Mesenchymal stem cell (in vitro differentiated cells and primary cell): ENCODE measurements around the gene CNTLN.
A peak's percentile ranks its signal among the peaks of the same experiment; 100 is the strongest.
"Not testable (repeated sequence)": the region's sequence is repeated elsewhere in the genome, so short reads cannot be mapped to it uniquely, and the experiment has no call there.

ENCODE experiments used
- DNase-seq: peaks from one replicate; pipeline ENCODE4 v3.0.0-alpha.2; 2013
- H2AFZ ChIP-seq: one replicate; pipeline ENCODE4 v1.6.1; 2013; ENCODE audit warnings: low read depth, mild to moderate bottlenecking, control low read depth, inconsistent platforms, low read length, moderate library complexity
- H2AK5ac ChIP-seq: 2 replicates; pipeline ENCODE4 v1.6.1; 2013; ENCODE audit warnings: low read length, moderate library complexity, mild to moderate bottlenecking, inconsistent platforms; ENCODE audit not compliant: severe bottlenecking
- H2BK120ac ChIP-seq: one replicate; pipeline ENCODE4 v1.6.1; 2013; ENCODE audit warnings: low read depth, mild to moderate bottlenecking, inconsistent platforms, low read length, moderate library complexity
- H2BK12ac ChIP-seq, 2 experiments: one replicate each; pipeline ENCODE4 v1.6.1; 2013; ENCODE audit warnings: inconsistent platforms in 2 of 2, low read length in 2 of 2, mild to moderate bottlenecking in 2 of 2, moderate library complexity in 2 of 2, control low read depth in 1 of 2
- H2BK15ac ChIP-seq: one replicate; pipeline ENCODE4 v1.6.1; 2013; ENCODE audit warnings: mild to moderate bottlenecking, low read depth, inconsistent platforms; ENCODE audit not compliant: poor library complexity, severe bottlenecking
- H2BK5ac ChIP-seq: 2 replicates; pipeline ENCODE4 v1.6.1; 2013; ENCODE audit warnings: low read depth, mild to moderate bottlenecking, low read length, control low read depth, inconsistent platforms; ENCODE audit not compliant: poor library complexity, severe bottlenecking
- H3K14ac ChIP-seq, 2 experiments: one replicate each; pipeline ENCODE4 v1.6.1; 2013; ENCODE audit warnings: inconsistent platforms in 2 of 2, low read length in 2 of 2, control low read depth in 1 of 2, mild to moderate bottlenecking in 1 of 2, moderate library complexity in 1 of 2
- H3K18ac ChIP-seq, 2 experiments: one replicate each; pipeline ENCODE4 v1.6.1; 2013; ENCODE audit warnings: inconsistent platforms in 2 of 2, low read length in 2 of 2, control low read depth in 1 of 2, low read depth in 1 of 2, mild to moderate bottlenecking in 1 of 2
- H3K23ac ChIP-seq, 2 experiments: one replicate each; pipeline ENCODE4 v1.6.1; 2013; ENCODE audit warnings: inconsistent platforms in 2 of 2, low read length in 2 of 2, mild to moderate bottlenecking in 2 of 2, moderate library complexity in 2 of 2, control low read depth in 1 of 2
- H3K27ac ChIP-seq: 2 replicates; pipeline ENCODE4 v1.5.1; 2013; ENCODE audit warnings: mild to moderate bottlenecking, moderate library complexity, low read length, control low read depth, inconsistent platforms; ENCODE audit not compliant: poor library complexity, severe bottlenecking
- H3K27me3 ChIP-seq, 2 experiments: 2 replicates each; pipeline versions ENCODE4 v1.6.1 to v1.7.0; 2013; ENCODE audit warnings: low read length in 2 of 2, mild to moderate bottlenecking in 2 of 2, moderate library complexity in 2 of 2, control low read depth in 1 of 2, inconsistent platforms in 1 of 2; ENCODE audit not compliant: control insufficient read depth in 1 of 2, insufficient read depth in 1 of 2
- H3K36me3 ChIP-seq, 2 experiments: 2 replicates each; pipeline versions ENCODE4 v1.6.1 to v1.7.0; 2013; ENCODE audit warnings: low read length in 2 of 2, control low read depth in 1 of 2, inconsistent platforms in 1 of 2, low read depth in 1 of 2, mild to moderate bottlenecking in 1 of 2; ENCODE audit not compliant: insufficient read depth in 2 of 2, control insufficient read depth in 1 of 2
- H3K4ac ChIP-seq, 2 experiments: one replicate each; pipeline ENCODE4 v1.6.1; 2013; ENCODE audit warnings: inconsistent platforms in 2 of 2, low read length in 2 of 2, mild to moderate bottlenecking in 2 of 2, moderate library complexity in 2 of 2, control low read depth in 1 of 2, low read depth in 1 of 2
- H3K4me1 ChIP-seq: 2 replicates; pipeline ENCODE4 v1.6.1; 2013; ENCODE audit warnings: low read depth, low read length, control low read depth; ENCODE audit not compliant: control insufficient read depth, insufficient read depth
- H3K4me2 ChIP-seq: 2 replicates; pipeline ENCODE4 v1.6.1; 2013; ENCODE audit warnings: low read length, mild to moderate bottlenecking, inconsistent platforms; ENCODE audit not compliant: poor library complexity, severe bottlenecking
- H3K4me3 ChIP-seq, 2 experiments: 2 replicates each; pipeline versions ENCODE4 v1.5.1 to v1.7.0; 2013; ENCODE audit warnings: low read length in 2 of 2, mild to moderate bottlenecking in 2 of 2, control low read depth in 1 of 2, low read depth in 1 of 2; ENCODE audit not compliant: insufficient read depth in 1 of 2
- H3K79me1 ChIP-seq: replicated peaks from 2 replicates; pipeline ENCODE4 v1.6.1; 2013; ENCODE audit warnings: mild to moderate bottlenecking, control low read depth, low read length, inconsistent platforms; ENCODE audit not compliant: poor library complexity, severe bottlenecking
- H3K9ac ChIP-seq: 2 replicates; pipeline ENCODE4 v1.7.0; 2013; ENCODE audit warnings: mild to moderate bottlenecking, low read length, moderate library complexity
- H3K9me3 ChIP-seq: 2 replicates; pipeline ENCODE4 v1.7.0; 2013; ENCODE audit warnings: mild to moderate bottlenecking, low read length; ENCODE audit not compliant: control insufficient read depth
- H4K8ac ChIP-seq: one replicate; pipeline ENCODE4 v1.6.1; 2013; ENCODE audit warnings: inconsistent platforms, mild to moderate bottlenecking, low read length, moderate library complexity
- H4K91ac ChIP-seq: one replicate; pipeline ENCODE4 v1.6.1; 2013; ENCODE audit warnings: mild to moderate bottlenecking, low read length, inconsistent platforms
- WGBS: methylation state at CpG from one replicate; pipeline ENCODE4 v1.1.7; 2013; ENCODE audit warnings: mixed read lengths; 5-methylcytosine and 5-hydroxymethylcytosine counted together

CNTLN gene

DNA sequence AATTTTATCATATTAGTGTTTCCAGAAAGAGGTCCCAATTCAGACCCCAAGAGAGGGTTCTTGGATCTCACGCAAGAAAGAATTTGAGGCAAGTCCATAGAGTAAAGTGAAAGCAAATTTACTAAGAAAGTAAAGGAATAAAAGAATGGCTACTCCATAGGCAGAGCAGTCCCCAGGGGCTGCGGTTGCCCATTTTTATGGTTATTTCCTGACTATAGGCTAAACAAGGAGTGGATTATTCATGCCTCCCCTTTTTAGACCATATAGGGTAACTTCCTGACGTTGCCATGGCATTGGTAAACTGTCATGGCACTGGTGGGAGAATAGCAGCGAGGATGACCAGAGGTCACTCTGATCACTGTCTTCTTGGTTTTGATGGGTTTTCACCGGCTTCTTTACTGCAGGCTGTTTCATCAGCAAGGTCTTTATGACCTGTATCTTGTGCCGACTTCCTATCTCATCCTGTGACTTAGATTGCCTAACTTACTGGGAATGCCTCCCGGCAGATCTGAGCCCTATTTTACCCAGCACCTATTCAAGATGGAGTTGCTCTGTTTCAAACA is 262.4 kb downstream of the CNTLN start:
- H3K14ac ChIP-seq, H2AK5ac ChIP-seq, H2AFZ ChIP-seq, H2BK120ac ChIP-seq, H3K9ac ChIP-seq, H4K8ac ChIP-seq, H3K4me1 ChIP-seq, H2BK15ac ChIP-seq, H3K9me3 ChIP-seq, H3K27ac ChIP-seq, H3K79me1 ChIP-seq, DNase-seq, H3K4ac ChIP-seq, H3K27me3 ChIP-seq, H2BK5ac ChIP-seq, H3K4me2 ChIP-seq, H2BK12ac ChIP-seq, H3K18ac ChIP-seq, H3K23ac ChIP-seq, H4K91ac ChIP-seq, H3K4me3 ChIP-seq: not testable (repeated sequence)
- WGBS, result 72% methylated on average over 7 of the region's 7 CpGs
- H3K36me3 ChIP-seq, result peaks cover 0 to 28% of the 10 kb centered on the region in 2 experiments

- Histone ChIP-seq H4K91ac (no peak overlapping the region), H3K14ac (no peak overlapping the region), H3K18ac (no peak overlapping the region), H2BK12ac (no peak overlapping the region), H3K27me3 (no peaks in the 10 kb centered on the region), H3K27ac (no peak overlapping the region), H3K23ac (no peak overlapping the region), H2BK120ac (no peak overlapping the region), H3K9ac (no peak overlapping the region), H3K4me3 (no peak overlapping the region), H3K4ac (no peak overlapping the region), H2BK5ac (no peak overlapping the region), H3K4me1 (no peaks in the 10 kb centered on the region), H3K36me3 (peaks cover 0 to 28% of the 10 kb centered on the region in 2 experiments), H4K8ac (no peak overlapping the region), H3K9me3 (no peaks in the 10 kb centered on the region), H2AK5ac (no peak overlapping the region), H2BK15ac (no peak overlapping the region), H2AFZ (no peak overlapping the region), H3K4me2 (no peak overlapping the region), H3K79me1 (no peaks in the 10 kb centered on the region)
- WGBS, result 93% methylated on average over 2 of the region's 2 CpGs
- DNase-seq, result peak; percentile 6
These were observed 263.5 kb downstream of the CNTLN start for GRCh38 chr9:17398350-17398749.

GRCh38 chr9:17401858-17402257 is 267.0 kb downstream of the CNTLN start:
- Histone ChIP-seq H2BK15ac (no peak overlapping the region), H4K8ac (no peak overlapping the region), H3K4ac (no peak overlapping the region), H3K14ac (no peak overlapping the region), H2BK12ac (no peak overlapping the region), H2BK5ac (no peak overlapping the region), H3K36me3 (peaks cover 0 to 29% of the 10 kb centered on the region in 2 experiments), H2AK5ac (no peak overlapping the region), H3K23ac (no peak overlapping the region), H3K9me3 (no peaks in the 10 kb centered on the region), H4K91ac (no peak overlapping the region), H3K9ac (no peak overlapping the region), H3K27ac (no peak overlapping the region), H3K27me3 (no peaks in the 10 kb centered on the region), H3K18ac (no peak overlapping the region), H3K4me3 (no peak overlapping the region), H2BK120ac (no peak overlapping the region), H3K4me1 (no peaks in the 10 kb centered on the region), H3K79me1 (peaks cover 2% of the 10 kb centered on the region), H2AFZ (no peak overlapping the region), H3K4me2 (no peak overlapping the region)
- WGBS, result 96% methylated on average over 2 of the region's 2 CpGs
- no peak for DNase-seq

GRCh38 chr9:17402309-17402708 is 267.5 kb downstream of the CNTLN start:
- Histone ChIP-seq H3K4ac (no peak overlapping the region), H3K23ac (no peak overlapping the region), H4K91ac (no peak overlapping the region), H3K27ac (no peak overlapping the region), H4K8ac (no peak overlapping the region), H3K27me3 (no peaks in the 10 kb centered on the region), H3K36me3 (peaks cover 0 to 30% of the 10 kb centered on the region in 2 experiments), H2BK12ac (no peak overlapping the region), H3K14ac (no peak overlapping the region), H2AFZ (no peak overlapping the region), H2AK5ac (no peak overlapping the region), H3K4me2 (no peak overlapping the region), H3K4me3 (no peak overlapping the region), H3K79me1 (peaks cover 2% of the 10 kb centered on the region), H3K18ac (no peak overlapping the region), H3K4me1 (no peaks in the 10 kb centered on the region), H3K9ac (no peak overlapping the region), H3K9me3 (peaks cover 1% of the 10 kb centered on the region), H2BK5ac (no peak overlapping the region), H2BK120ac (no peak overlapping the region), H2BK15ac (no peak overlapping the region)
- WGBS, result no CpG with 5 or more reads among the region's 2 CpGs
- peak; percentile 45 for DNase-seq
